D721Med (cell line): ENCODE results near the gene CPT1B.
"Not testable (repeated sequence)": the region's sequence is repeated elsewhere in the genome, so short reads cannot be mapped to it uniquely, and the experiment has no call there.

Experiments
- DNase-seq: peaks from one replicate; pipeline ENCODE4 v3.0.0; 2011; ENCODE audit warnings: low spot score; ENCODE audit not compliant: insufficient read length
- FAIRE-seq: peaks from 2 replicates; lab custom pipeline; 2011; peaks lifted over from hg19 to GRCh38; lab: Jason Lieb, UNC
- TF ChIP-seq, protein P1 (sequence below): IDR thresholded peaks from 2 replicates; pipeline ENCODE4 v1.5.1; 2012; ENCODE audit warnings: mild to moderate bottlenecking, control low read depth; ENCODE audit not compliant: insufficient read depth; ENCODE audit errors: missing control alignments

CPT1B gene

GRCh38 chr22:50612528-50613221 lies 34.4 kb upstream of the CPT1B start:
- FAIRE-seq: no peak
- no peak for DNase-seq
- TF ChIP-seq, protein P1, sequence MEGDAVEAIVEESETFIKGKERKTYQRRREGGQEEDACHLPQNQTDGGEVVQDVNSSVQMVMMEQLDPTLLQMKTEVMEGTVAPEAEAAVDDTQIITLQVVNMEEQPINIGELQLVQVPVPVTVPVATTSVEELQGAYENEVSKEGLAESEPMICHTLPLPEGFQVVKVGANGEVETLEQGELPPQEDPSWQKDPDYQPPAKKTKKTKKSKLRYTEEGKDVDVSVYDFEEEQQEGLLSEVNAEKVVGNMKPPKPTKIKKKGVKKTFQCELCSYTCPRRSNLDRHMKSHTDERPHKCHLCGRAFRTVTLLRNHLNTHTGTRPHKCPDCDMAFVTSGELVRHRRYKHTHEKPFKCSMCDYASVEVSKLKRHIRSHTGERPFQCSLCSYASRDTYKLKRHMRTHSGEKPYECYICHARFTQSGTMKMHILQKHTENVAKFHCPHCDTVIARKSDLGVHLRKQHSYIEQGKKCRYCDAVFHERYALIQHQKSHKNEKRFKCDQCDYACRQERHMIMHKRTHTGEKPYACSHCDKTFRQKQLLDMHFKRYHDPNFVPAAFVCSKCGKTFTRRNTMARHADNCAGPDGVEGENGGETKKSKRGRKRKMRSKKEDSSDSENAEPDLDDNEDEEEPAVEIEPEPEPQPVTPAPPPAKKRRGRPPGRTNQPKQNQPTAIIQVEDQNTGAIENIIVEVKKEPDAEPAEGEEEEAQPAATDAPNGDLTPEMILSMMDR: no peak

GRCh38 chr22:50612168-50612527 lies 33.9 kb upstream of the CPT1B start:
- DNase-seq: no peak
- TF ChIP-seq, protein P1: no peak
- FAIRE-seq: no peak

GRCh38 chr22:50611341-50612060 lies 33.3 kb upstream of the CPT1B start:
- FAIRE-seq: no peak
- DNase-seq: no peak
- TF ChIP-seq, protein P1: no peak

DNA sequence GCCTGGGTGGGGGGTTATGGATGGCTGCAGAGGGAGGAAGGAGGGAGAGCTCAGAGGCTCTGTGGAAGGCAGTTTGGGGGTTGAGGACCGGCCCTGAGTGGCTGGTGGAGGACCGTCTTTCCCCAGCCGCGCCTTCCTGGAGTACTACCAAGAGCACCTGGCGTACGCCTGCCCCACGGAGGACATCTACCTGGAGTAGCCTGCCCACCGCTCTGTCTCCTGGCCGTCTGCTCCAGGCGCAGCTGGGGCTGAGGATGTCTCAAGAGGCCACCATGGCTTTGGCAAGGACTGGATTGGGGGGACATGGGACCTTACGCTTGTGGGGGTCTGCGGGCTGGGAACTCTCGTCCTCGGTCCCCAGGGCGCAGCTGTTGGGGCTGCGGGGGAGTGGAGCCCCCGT lies 32.4 kb upstream of the CPT1B start:
- TF ChIP-seq, protein P1: no peak
- FAIRE-seq: no peak

DNA sequence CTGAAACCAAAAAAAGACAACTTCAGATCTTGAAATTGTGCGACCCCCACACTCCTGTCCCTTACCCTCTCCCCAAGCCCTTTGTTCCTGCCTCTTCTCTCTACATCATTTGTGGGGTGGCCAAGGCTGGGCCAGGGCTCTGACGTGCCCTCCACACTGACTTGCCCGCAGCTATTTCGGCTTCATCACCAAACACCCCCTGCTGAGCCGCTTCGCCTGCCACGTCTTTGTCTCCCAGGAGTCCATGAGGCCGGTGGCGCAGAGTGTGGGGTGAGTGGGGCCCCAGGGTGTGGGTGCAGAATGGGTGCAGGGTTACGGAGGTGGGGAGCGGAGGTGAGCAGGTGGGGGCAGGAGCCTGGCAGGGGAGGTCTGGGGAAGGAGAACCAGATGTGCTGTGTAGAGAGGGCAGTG lies 31.8 kb upstream of the CPT1B start:
- DNase-seq: no peak
- FAIRE-seq: no peak
- TF ChIP-seq, protein P1: no peak

More for the DNA sequence above, 32.4 kb upstream of the CPT1B start:
- no peak for DNase-seq

DNA sequence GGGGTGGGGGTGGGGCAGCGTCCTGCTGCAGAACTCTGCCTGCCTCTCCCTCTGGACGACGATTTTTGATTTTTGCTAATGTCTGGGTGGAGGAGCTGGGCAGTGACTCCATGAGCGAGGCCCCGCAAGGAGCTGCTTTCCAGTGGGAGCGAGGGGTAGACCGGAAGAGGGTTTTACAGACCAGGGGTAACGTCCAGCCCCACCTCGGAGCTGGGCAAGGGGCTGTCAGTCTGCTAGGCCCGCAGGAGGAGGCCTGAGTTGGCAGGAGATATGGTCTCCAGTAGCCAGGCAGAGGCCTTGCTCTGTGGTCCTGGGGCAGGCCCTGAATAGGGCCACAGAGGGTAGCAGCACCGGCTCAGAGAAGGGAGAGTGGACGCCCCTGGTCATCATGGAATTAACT lies 31.4 kb upstream of the CPT1B start:
- FAIRE-seq (no peak), DNase-seq (no peak)

DNA sequence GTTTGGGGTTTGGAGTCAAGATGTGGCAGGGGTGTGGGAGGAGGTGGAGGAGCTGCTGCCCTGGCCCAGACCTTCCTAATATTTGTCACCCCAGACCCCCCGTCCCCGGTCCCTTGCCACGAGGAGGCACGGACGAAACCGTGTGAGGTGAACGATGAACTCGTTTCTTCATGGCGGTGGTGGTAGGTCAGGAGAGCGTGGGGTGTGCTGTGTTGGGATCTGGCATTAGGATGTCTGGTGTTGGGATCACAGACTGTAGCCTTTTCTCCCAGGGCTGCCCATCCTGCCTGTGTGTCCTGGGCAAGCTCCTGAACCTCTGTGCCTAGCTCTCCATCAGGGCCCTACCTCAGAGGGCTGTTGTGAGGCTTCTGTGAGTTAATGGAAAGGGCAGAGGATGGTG lies 30.8 kb upstream of the CPT1B start:
- FAIRE-seq (no peak), DNase-seq (no peak)
- TF ChIP-seq, protein P1: no peak

More for the DNA sequence above, 31.4 kb upstream of the CPT1B start:
- TF ChIP-seq, protein P1: no peak

DNA sequence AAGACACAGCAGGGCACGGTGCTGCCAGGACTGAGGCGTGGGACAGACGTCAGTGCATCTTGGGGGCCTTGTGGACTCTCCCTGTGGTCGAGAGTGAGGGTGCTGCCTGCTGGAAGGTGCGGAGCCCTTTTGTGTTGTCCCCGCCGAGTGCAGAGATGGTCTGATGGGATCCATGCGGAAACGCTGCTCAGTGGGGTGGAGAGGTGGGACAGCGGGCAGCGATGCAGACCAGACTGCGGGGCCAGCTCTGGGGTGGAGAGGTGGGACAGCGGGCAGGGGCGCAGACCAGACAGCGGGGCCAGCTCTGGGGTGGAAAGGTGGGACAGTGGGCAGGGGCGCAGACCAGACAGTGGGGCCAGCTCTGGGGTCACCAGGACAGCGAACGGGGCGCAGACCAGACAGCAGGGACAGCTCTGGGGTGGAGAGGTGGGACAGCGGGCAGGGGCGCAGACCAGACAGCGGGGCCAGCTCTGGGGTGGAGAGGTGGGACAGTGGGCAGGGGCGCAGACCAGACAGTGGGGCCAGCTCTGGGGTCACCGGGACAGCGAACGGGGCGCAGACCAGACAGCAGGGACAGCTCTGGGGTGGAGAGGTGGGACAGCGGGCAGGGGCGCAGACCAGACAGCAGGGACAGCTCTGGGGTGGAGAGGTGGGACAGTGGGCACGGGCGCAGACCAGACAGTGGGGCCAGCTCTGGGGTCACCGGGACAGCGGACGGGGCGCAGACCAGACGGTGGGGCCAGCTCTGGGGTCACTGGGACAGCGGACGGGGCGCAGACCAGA lies 30.0 kb upstream of the CPT1B start:
- DNase-seq, FAIRE-seq: not testable (repeated sequence)
